Measurements from ENCODE around the gene CACNA2D1.

The CACNA2D1 gene

GRCh38 chr7:82358009-82358578 lies 85.5 kb downstream of the CACNA2D1 start:
- Histone ChIP-seq H2BK15ac (ENCODE audit: low read depth, poor library complexity, severe bottlenecking) (no peak overlapping the region), H3K23ac (ENCODE audit: low read length in 2 of 2) (no peak overlapping the region), H3K79me1 (replicated peaks; ENCODE audit: low read length, poor library complexity, severe bottlenecking) (peaks cover 2% of the 10 kb centered on the region), H3K4me2 (ENCODE audit: low read length, poor library complexity, severe bottlenecking) (no peak overlapping the region), H3K4ac (ENCODE audit: low read depth in 1 of 2, low read length in 2 of 2) (no peak overlapping the region), H4K8ac (ENCODE audit: low read length) (no peak overlapping the region), H3K36me3 (ENCODE audit: control insufficient read depth in 1 of 2, insufficient read depth in 2 of 2, low read depth in 1 of 2, low read length in 2 of 2) (no peaks in the 10 kb centered on the region), H3K9ac (ENCODE audit: low read length) (no peak overlapping the region), H4K91ac (ENCODE audit: low read length) (no peak overlapping the region), H3K9me3 (ENCODE audit: control insufficient read depth, low read length) (no peaks in the 10 kb centered on the region), H3K14ac (ENCODE audit: low read length in 2 of 2) (no peak overlapping the region), H3K4me3 (ENCODE audit: insufficient read depth in 1 of 2, low read depth in 1 of 2, low read length in 2 of 2) (no peak overlapping the region), H3K27me3 (ENCODE audit: control insufficient read depth in 1 of 2, insufficient read depth in 1 of 2, low read length in 2 of 2) (no peaks in the 10 kb centered on the region), H3K18ac (ENCODE audit: low read depth in 1 of 2, low read length in 2 of 2) (no peak overlapping the region), H2BK12ac (ENCODE audit: low read length in 2 of 2) (no peak overlapping the region), H3K27ac (ENCODE audit: low read length, poor library complexity, severe bottlenecking) (no peak overlapping the region), H2BK120ac (ENCODE audit: low read depth, low read length) (no peak overlapping the region), H3K4me1 (ENCODE audit: control insufficient read depth, insufficient read depth, low read depth, low read length) (no peaks in the 10 kb centered on the region), H2BK5ac (ENCODE audit: low read depth, low read length, poor library complexity, severe bottlenecking) (no peak overlapping the region), H2AFZ (ENCODE audit: low read depth, low read length) (no peak overlapping the region), H2AK5ac (ENCODE audit: low read length, severe bottlenecking) (no peak overlapping the region)
- 100% methylated on average over 1 of the region's 2 CpGs for WGBS
- DNase-seq, result no peak

- H3K9ac ChIP-seq (ENCODE audit: low read length), result no peak overlapping the region
- H3K9me3 ChIP-seq (ENCODE audit: control insufficient read depth, low read length), result no peaks in the 10 kb centered on the region
- no peaks in the 10 kb centered on the region for H3K4me1 ChIP-seq (ENCODE audit: control insufficient read depth, insufficient read depth, low read depth, low read length)
- H3K27me3 ChIP-seq (ENCODE audit: control insufficient read depth in 1 of 2, insufficient read depth in 1 of 2, low read length in 2 of 2), result no peaks in the 10 kb centered on the region
- no peak overlapping the region for H3K23ac ChIP-seq (ENCODE audit: low read length in 2 of 2)
- no peak overlapping the region for H2BK12ac ChIP-seq (ENCODE audit: low read length in 2 of 2)
- no peak overlapping the region for H2BK5ac ChIP-seq (ENCODE audit: low read depth, low read length, poor library complexity, severe bottlenecking)
- H3K14ac ChIP-seq (ENCODE audit: low read length in 2 of 2), result no peak overlapping the region
- no peak overlapping the region for H3K4ac ChIP-seq (ENCODE audit: low read depth in 1 of 2, low read length in 2 of 2)
- no peak overlapping the region for H2BK120ac ChIP-seq (ENCODE audit: low read depth, low read length)
- H3K4me3 ChIP-seq (ENCODE audit: insufficient read depth in 1 of 2, low read depth in 1 of 2, low read length in 2 of 2), result no peak overlapping the region
- no peak overlapping the region for H4K91ac ChIP-seq (ENCODE audit: low read length)
- no peak for DNase-seq
- H3K79me1 ChIP-seq (replicated peaks; ENCODE audit: low read length, poor library complexity, severe bottlenecking), result no peaks in the 10 kb centered on the region
- no peak overlapping the region for H3K27ac ChIP-seq (ENCODE audit: low read length, poor library complexity, severe bottlenecking)
- no peak overlapping the region for H3K4me2 ChIP-seq (ENCODE audit: low read length, poor library complexity, severe bottlenecking)
- peaks cover 0 to 4% of the 10 kb centered on the region in 2 experiments for H3K36me3 ChIP-seq (ENCODE audit: control insufficient read depth in 1 of 2, insufficient read depth in 2 of 2, low read depth in 1 of 2, low read length in 2 of 2)
- no peak overlapping the region for H2AFZ ChIP-seq (ENCODE audit: low read depth, low read length)
- H2BK15ac ChIP-seq (ENCODE audit: low read depth, poor library complexity, severe bottlenecking), result no peak overlapping the region
- H4K8ac ChIP-seq (ENCODE audit: low read length), result no peak overlapping the region
- H2AK5ac ChIP-seq (ENCODE audit: low read length, severe bottlenecking), result no peak overlapping the region
- 100% methylated on average over 2 of the region's 5 CpGs for WGBS
- no peak overlapping the region for H3K18ac ChIP-seq (ENCODE audit: low read depth in 1 of 2, low read length in 2 of 2)
Measured at GRCh38 chr7:82348251-82348650, 95.3 kb downstream of the CACNA2D1 start.

- no peak overlapping the region for H3K14ac ChIP-seq (ENCODE audit: low read length in 2 of 2)
- H2BK15ac ChIP-seq (ENCODE audit: low read depth, poor library complexity, severe bottlenecking), result no peak overlapping the region
- H3K18ac ChIP-seq (ENCODE audit: low read depth in 1 of 2, low read length in 2 of 2), result no peak overlapping the region
- no peaks in the 10 kb centered on the region for H3K27me3 ChIP-seq (ENCODE audit: control insufficient read depth in 1 of 2, insufficient read depth in 1 of 2, low read length in 2 of 2)
- no peak overlapping the region for H4K8ac ChIP-seq (ENCODE audit: low read length)
- H3K9me3 ChIP-seq (ENCODE audit: control insufficient read depth, low read length), result no peaks in the 10 kb centered on the region
- no peak overlapping the region for H2AFZ ChIP-seq (ENCODE audit: low read depth, low read length)
- H3K36me3 ChIP-seq (ENCODE audit: control insufficient read depth in 1 of 2, insufficient read depth in 2 of 2, low read depth in 1 of 2, low read length in 2 of 2), result peaks cover 0 to 4% of the 10 kb centered on the region in 2 experiments
- no peak overlapping the region for H3K4ac ChIP-seq (ENCODE audit: low read depth in 1 of 2, low read length in 2 of 2)
- H3K4me1 ChIP-seq (ENCODE audit: control insufficient read depth, insufficient read depth, low read depth, low read length), result no peaks in the 10 kb centered on the region
- DNase-seq, result no peak
- H3K79me1 ChIP-seq (replicated peaks; ENCODE audit: low read length, poor library complexity, severe bottlenecking), result no peaks in the 10 kb centered on the region
- no peak overlapping the region for H3K4me3 ChIP-seq (ENCODE audit: insufficient read depth in 1 of 2, low read depth in 1 of 2, low read length in 2 of 2)
- no peak overlapping the region for H3K27ac ChIP-seq (ENCODE audit: low read length, poor library complexity, severe bottlenecking)
- no peak overlapping the region for H2BK5ac ChIP-seq (ENCODE audit: low read depth, low read length, poor library complexity, severe bottlenecking)
- H2AK5ac ChIP-seq (ENCODE audit: low read length, severe bottlenecking), result no peak overlapping the region
- H2BK120ac ChIP-seq (ENCODE audit: low read depth, low read length), result no peak overlapping the region
- WGBS, result no CpG with 5 or more reads among the region's 1 CpG
- H3K23ac ChIP-seq (ENCODE audit: low read length in 2 of 2), result no peak overlapping the region
- no peak overlapping the region for H3K4me2 ChIP-seq (ENCODE audit: low read length, poor library complexity, severe bottlenecking)
- no peak overlapping the region for H3K9ac ChIP-seq (ENCODE audit: low read length)
- H2BK12ac ChIP-seq (ENCODE audit: low read length in 2 of 2), result no peak overlapping the region
- no peak overlapping the region for H4K91ac ChIP-seq (ENCODE audit: low read length)
Measured at GRCh38 chr7:82347808-82348207, 95.8 kb downstream of the CACNA2D1 start.

- no peak overlapping the region for H3K14ac ChIP-seq (ENCODE audit: low read length in 2 of 2)
- no peak overlapping the region for H4K8ac ChIP-seq (ENCODE audit: low read length)
- H2BK15ac ChIP-seq (ENCODE audit: low read depth, poor library complexity, severe bottlenecking), result no peak overlapping the region
- no peaks in the 10 kb centered on the region for H3K79me1 ChIP-seq (replicated peaks; ENCODE audit: low read length, poor library complexity, severe bottlenecking)
- H3K4me3 ChIP-seq (ENCODE audit: insufficient read depth in 1 of 2, low read depth in 1 of 2, low read length in 2 of 2), result no peak overlapping the region
- peaks cover 0 to 4% of the 10 kb centered on the region in 2 experiments for H3K36me3 ChIP-seq (ENCODE audit: control insufficient read depth in 1 of 2, insufficient read depth in 2 of 2, low read depth in 1 of 2, low read length in 2 of 2)
- H4K91ac ChIP-seq (ENCODE audit: low read length), result no peak overlapping the region
- no peak overlapping the region for H2BK120ac ChIP-seq (ENCODE audit: low read depth, low read length)
- no peaks in the 10 kb centered on the region for H3K9me3 ChIP-seq (ENCODE audit: control insufficient read depth, low read length)
- no peak overlapping the region for H3K9ac ChIP-seq (ENCODE audit: low read length)
- no peak overlapping the region for H3K4ac ChIP-seq (ENCODE audit: low read depth in 1 of 2, low read length in 2 of 2)
- H3K23ac ChIP-seq (ENCODE audit: low read length in 2 of 2), result no peak overlapping the region
- H3K4me1 ChIP-seq (ENCODE audit: control insufficient read depth, insufficient read depth, low read depth, low read length), result no peaks in the 10 kb centered on the region
- no peak overlapping the region for H2AK5ac ChIP-seq (ENCODE audit: low read length, severe bottlenecking)
- no peak overlapping the region for H2BK12ac ChIP-seq (ENCODE audit: low read length in 2 of 2)
- H2BK5ac ChIP-seq (ENCODE audit: low read depth, low read length, poor library complexity, severe bottlenecking), result no peak overlapping the region
- no peaks in the 10 kb centered on the region for H3K27me3 ChIP-seq (ENCODE audit: control insufficient read depth in 1 of 2, insufficient read depth in 1 of 2, low read length in 2 of 2)
- H3K27ac ChIP-seq (ENCODE audit: low read length, poor library complexity, severe bottlenecking), result no peak overlapping the region
- no peak for DNase-seq
- no peak overlapping the region for H3K18ac ChIP-seq (ENCODE audit: low read depth in 1 of 2, low read length in 2 of 2)
- H3K4me2 ChIP-seq (ENCODE audit: low read length, poor library complexity, severe bottlenecking), result no peak overlapping the region
- H2AFZ ChIP-seq (ENCODE audit: low read depth, low read length), result no peak overlapping the region
Measured at GRCh38 chr7:82345886-82346285, 97.7 kb downstream of the CACNA2D1 start.
